GM19035 (cell line): ENCODE results near the gene ARID1B.
"Not testable (repeated sequence)": the region's sequence is repeated elsewhere in the genome, so short reads cannot be mapped to it uniquely, and the experiment has no call there.

Experiments
- ATAC-seq: cut with Tn5 transposase; IDR thresholded peaks from one replicate; pipeline ENCODE4 v1.9.1; 2021; ENCODE audit not compliant: unreplicated experiment

The ARID1B gene

DNA sequence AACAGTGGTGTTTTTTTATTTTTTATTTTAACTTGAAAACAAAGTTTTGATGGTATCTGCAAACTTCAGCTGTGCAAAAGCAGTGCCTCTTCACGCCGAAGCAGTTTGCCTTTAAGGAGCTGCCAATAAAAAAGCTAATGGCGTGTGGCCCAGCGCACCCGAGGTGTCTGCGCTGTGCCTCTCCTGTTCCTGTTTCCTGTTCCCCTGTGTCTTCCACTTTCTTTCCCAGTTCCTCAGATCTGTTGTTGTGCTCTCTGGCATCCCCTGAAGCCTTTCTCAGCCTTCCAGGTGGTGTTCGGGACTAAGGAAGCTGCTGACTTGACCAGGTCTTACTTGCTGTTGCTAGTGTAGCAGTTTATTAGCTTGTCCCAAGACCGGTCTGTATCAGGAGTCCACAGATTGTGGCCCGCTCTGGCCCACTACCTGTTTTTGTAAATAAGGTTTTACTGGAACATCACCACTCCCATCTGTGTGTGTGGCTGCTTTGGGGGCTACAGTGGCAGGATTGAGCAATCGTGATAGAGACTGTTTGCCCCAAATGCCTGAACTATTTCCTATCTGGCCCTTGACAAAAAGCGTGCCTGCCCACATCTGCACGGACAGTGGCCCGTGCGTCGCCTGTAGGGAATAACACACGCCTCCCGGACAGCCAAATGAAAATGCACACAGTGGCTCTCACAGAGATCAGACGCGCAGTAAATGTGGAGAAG lies 367.8 kb downstream of the ARID1B start:
- no peak for ATAC-seq

DNA sequence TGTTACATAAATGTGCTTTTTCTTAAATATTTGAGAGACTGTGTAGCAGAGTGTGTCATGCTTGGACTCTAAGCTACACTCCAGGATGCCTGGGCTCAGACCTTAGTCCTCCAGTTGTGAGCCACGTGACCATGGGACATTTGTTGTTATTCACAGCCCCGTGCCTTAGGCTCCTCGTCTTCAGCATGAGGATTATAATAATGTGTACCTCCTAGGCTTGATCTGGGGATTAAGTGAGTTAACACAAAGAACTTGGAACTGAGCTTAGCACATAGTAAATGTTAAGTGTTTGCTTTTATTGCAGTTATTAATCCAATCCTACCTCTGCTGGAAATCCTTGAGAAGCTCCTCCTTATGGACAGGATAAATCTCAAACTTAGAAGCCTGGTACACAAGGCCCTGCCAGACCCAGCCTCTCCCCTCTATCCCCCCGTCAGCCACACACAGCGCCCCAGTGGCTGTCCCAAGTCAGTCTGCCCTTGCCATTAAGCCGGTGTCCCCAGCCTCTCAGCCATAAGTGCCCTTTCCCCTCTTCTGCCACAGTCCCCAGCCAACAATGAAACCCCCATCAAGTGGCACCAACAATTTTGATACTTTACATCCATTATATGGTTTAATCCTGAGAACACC lies 368.6 kb downstream of the ARID1B start:
- no peak for ATAC-seq

- not testable (repeated sequence) for ATAC-seq
Observed at GRCh38 chr6:157147054-157148026, 370.2 kb downstream of the ARID1B start.

DNA sequence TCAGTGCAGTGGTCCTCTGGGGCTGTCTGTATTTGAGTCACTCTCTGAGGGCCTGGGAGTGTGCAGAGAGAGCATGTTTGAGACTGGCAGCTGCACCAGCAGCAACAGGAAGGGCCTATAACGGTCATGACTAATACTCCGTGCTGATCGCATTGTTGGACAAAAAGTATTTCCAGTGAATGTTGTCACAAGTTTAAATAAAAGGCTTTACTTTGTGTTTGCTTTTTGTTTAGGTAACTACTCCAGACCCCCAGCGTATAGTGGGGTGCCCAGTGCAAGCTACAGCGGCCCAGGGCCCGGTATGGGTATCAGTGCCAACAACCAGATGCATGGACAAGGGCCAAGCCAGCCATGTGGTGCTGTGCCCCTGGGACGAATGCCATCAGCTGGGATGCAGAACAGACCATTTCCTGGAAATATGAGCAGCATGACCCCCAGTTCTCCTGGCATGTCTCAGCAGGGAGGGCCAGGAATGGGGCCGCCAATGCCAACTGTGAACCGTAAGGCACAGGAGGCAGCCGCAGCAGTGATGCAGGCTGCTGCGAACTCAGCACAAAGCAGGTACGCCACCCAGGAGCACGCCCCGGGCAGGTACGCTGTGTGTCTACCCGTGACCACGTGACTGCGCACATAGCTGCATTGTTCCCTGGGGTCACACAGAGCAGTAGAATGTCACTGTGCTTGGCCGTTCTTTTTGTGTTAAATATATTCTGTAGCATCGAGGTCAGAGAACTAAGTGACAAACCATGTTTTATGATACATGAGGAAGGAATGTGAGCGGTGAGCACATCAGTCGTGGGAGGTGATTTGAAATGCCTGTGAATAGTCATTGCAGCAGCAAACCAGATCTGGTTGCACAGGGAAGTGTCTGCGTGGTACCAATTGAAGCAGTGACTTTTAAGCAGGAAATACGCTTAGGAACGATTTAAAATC lies 371.5 kb downstream of the ARID1B start:
- ATAC-seq = no peak

GRCh38 chr6:157150076-157150475 lies 372.9 kb downstream of the ARID1B start:
- no peak for ATAC-seq

DNA sequence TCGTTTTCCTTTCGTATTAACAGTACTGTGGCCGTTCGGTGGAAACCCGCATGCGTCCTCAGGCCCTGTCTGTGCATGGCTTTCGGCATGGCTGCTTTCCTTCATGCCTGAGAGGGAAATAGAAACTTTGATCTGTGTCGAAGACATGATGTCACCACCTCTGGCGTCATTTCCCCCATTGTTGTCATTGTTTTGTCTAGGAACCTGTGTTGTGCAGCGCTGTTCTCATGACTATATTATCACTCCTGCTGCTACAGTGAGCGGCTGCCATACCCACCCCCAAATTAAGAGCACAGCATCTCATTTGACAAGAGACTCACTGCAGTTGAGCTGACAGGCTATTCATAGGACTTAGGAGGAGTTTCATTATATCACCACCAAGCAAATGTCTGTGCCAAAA lies 373.9 kb downstream of the ARID1B start:
- no peak for ATAC-seq

GRCh38 chr6:157151989-157152388 lies 374.8 kb downstream of the ARID1B start:
- ATAC-seq = no peak

DNA sequence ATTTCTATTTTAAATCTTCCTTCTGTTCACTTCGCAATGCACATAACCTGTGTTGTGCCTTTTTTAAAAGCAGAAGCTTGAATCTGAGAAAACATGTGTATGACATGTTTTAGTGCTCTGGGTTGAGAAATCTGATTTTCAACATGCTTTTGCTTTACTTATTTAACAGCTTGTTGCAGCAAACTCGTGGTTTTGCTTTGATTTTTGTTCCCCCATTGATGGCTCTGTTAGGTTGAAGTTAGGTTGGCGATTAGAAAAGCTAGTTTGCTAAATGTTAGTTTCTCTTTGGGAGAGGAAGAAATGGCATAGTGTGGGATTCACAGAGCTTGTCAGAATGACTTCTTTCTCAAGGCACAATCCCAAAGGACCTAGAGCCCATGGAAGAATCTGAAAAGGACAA lies 375.4 kb downstream of the ARID1B start:
- ATAC-seq = no peak

GRCh38 chr6:157155804-157156203 lies 378.6 kb downstream of the ARID1B start:
- no peak for ATAC-seq

DNA sequence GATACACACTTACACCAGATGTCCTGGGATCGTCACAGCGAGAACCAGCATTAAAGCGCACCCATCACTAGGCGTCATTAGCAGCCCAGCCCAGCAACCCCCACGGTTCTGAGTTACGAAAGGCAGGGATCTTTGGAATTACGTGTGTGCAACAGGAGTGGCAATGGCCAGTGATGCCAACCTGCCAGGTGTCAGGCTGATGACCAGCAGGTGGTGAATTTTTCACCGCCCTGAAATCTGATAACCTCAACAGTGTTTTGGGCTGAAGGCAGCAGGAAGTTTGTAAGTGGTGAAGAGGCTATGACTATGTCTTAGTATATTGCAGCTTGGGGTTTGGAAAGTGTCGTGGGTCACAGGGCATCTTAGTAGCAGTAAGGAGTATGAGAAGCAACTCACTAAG lies 380.1 kb downstream of the ARID1B start:
- no peak for ATAC-seq

DNA sequence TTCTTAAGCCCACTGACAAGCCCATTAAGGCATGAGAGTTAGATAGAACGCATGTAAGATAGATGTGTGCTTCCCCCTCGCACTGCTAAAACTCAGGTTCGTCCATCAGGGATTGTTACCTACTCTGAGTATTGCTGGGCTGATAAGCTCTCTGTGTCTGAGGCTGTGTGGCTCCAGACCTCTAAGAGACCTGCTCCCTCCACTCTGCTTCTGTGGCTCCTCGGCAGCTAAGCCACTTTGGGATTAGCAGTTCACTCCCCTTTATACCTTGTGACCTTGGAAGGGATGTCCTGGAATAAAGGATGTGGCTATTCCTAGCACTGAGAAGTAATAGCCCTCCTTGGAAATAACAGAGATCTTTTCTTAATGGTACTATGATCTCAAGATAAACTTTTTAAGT lies 381.3 kb downstream of the ARID1B start:
- ATAC-seq = no peak

DNA sequence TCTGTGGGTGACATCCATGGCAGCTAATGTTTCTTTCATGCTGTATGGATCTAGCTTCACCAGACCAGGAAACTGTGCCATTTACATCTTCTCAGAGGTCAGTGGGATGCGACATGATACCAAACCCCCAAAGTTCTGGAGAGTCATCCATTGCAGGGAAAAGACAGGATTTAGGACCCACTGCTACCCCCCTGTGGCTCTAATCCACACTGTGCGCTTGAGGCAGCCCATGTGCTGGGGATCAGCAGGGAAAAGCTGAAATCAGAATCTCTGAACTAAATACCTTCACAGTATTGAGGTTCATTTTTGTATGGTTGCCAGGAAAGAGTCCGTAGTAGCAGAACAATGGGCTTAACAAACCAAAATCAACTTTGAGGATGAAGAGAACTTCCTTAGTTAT lies 381.7 kb downstream of the ARID1B start:
- ATAC-seq = no peak

DNA sequence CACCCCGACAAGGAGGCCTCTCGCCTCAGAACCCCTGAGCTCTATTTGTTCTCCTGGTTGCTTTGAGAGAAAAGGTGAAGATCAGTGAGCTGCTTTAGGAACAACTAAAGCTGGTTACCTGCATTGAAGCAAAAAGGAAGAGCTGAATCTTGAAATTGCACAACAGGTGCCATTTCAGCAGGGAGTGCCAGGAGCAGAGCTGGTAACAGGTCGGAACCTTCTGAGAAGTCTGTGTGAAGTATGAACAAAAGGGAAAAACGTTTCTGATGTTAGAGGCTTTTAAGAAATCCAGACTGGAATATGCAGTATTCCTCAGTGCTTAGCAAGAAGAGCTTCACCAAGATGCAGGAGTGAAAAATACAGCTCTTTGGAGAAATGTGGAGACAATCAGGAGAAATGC lies 382.2 kb downstream of the ARID1B start:
- no peak for ATAC-seq

DNA sequence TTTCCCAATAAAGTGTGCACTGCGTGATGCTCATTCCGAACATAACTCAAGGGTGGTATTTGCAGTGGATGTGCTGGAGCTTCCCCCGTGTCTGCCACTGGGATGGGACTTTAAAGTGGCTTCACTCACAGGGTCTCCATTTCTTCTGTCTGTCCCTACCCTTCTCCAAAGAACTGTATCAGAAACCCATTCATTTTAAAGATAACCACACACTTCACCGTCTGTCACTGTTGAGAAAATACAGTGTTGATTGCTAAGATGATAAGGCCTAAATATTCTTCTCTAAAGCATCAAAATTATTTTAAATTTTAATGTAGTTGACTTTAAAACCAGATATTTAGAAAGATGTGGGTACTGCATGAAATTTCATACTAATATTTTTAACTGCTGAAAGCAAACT lies 384.7 kb downstream of the ARID1B start:
- ATAC-seq = no peak

GRCh38 chr6:157162766-157163433 lies 385.7 kb downstream of the ARID1B start:
- ATAC-seq = no peak

GRCh38 chr6:157163434-157164159 lies 386.4 kb downstream of the ARID1B start:
- no peak for ATAC-seq

GRCh38 chr6:157164972-157165371 lies 387.8 kb downstream of the ARID1B start:
- no peak for ATAC-seq

GRCh38 chr6:157166784-157167183 lies 389.6 kb downstream of the ARID1B start:
- no peak for ATAC-seq

GRCh38 chr6:157167837-157168236 lies 390.7 kb downstream of the ARID1B start:
- no peak for ATAC-seq
